Activated CD4-positive, alpha-beta T cell treated with anti-CD3 and anti-CD28 coated beads for 48 hours (primary cell): ENCODE results near the gene RNF175.

ENCODE experiments used
- DNase-seq: peaks from one replicate; pipeline ENCODE4 v3.0.0-alpha.2; 2020

RNF175 gene

DNA sequence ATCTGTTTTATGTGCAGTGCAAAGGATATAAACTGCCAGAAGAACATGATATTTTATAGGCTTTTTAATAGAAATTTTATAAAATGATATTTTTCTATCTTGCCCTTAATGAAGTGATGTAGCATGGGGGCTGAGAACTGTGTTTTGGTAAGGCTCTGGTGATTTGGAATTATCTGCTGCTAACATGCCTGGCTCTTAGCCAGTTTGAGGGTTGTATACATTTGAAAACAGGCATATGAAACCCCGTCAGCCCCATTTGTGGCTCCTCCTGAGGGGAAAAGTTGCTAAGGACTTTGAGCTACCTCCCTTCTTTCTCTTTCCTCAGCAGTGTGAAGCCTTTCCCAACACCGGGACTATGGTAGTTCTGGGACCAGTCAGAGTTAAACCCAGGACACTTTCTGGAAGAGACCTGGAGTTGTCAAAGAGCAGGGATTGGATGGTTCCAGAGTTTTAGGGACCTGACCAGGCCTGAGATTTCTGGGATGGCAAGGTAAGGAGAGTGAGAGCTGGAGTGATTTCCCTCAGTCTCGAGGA is 24.4 kb upstream of the RNF175 start:
- no peak for DNase-seq

DNA sequence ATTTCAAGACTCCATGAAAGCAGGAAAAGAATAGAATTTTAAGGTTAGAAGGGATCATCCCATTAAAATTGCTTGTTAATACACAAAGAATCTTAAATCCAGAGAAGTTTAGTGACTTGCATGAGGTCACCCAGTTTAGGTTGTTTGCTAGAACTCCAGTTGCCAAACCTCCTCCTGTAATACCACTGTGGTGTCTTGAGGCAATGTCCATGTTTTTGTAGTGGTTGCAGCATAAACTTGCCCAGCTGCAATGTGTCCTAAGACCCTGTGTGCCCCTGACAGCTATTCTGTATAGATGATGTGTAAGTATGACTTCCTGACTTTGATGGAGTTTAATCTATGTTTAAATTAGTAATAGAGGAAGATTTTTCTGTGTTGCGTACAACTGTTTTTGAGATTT is 22.8 kb upstream of the RNF175 start:
- DNase-seq: no peak

DNA sequence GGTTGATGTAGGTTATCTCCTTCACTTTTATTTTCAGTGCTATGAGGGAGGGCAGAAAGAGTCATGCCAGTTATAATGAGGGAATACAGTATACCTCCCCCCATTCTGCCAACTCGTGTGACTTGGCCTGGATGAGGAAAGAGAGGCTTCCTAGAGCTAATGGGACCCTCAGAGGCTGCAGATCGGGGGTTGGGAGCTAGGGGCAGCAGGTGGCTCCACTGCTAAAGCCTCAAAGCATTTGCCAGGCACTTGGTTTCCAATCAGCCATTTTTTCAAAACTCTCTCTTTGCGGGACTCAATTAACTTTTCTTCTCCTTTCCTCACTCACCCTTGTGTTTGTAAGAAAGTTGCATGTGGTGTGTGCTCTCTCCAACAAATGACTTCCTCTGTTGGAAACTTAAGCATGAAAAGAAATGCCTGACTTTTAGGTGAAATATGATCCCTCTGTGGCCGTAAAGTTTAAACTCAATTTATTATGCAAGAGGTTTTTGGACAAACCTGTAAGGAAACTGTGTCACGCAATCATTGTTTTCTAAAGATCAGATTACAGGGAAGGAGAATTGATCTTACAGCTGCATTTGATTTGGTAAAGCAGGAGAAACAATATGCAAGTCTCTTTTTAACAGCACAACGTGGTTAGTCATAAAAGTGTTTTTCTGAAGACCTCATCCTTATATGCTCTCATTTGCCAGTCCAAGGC is 22.0 kb upstream of the RNF175 start:
- no peak for DNase-seq

DNA sequence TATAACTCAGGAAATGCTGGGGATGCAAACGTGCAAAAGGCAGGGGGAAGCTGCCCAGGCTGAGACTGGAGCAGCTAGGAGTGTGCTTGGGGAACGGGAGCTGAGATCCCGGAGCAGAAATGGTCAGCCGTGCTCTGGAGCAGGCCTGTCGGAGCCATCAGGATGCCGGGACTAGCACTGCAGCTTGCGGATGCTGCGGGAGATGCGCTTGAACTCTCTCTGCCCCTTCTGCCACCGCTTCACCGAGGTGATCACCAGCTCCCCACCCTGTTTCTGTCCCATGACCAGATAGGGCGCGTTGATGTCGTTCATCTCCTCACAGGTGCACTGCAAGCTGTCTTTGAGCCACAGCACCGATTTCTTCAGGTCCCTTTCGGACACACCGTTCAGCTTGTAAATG is 21.5 kb upstream of the RNF175 start:
- DNase-seq: no peak

- no peak for DNase-seq
Measured at GRCh38 chr4:153780876-153781275, 21.1 kb upstream of the RNF175 start.

- DNase-seq: no peak
Measured at GRCh38 chr4:153780221-153780620, 20.4 kb upstream of the RNF175 start.

DNA sequence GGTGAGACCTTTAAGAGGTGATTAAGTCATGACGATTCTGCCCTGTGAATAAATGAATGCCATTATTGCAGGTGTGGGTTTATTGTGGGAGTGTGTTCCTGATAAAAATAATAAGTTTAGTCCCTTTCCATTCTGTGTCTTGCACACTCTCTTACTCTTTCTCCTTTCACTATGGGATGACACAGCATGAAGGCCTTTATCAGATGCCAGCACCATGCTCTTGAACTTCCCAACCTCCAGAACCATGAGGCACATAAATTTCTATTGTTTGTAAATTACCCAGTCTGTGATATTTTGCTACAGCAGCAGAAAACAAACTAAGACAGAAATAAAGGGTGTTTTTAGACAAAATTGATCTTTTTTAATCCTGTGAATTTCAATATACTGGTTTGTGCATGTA is 18.6 kb upstream of the RNF175 start:
- no peak for DNase-seq

DNA sequence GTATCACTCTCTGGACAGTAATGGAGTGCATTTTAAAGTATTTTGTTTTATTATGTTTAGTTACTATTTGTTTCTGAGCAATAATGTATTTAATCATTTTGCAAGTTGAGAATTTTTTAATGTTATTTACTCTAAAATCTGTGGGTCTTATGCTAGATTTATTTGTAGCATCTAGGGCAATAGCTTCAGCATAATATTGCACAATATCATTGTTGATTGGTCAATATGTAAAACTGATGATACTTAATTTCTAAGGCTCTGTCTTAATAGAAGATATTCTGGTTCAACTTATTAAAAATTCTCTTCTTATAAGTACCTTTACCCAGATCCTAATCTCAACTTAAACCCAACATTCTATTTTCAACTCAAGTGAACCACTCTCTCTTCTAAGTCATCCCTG is 17.6 kb upstream of the RNF175 start:
- no peak for DNase-seq

GRCh38 chr4:153776601-153777000 is 16.8 kb upstream of the RNF175 start:
- no peak for DNase-seq

GRCh38 chr4:153773236-153773690 is 13.4 kb upstream of the RNF175 start:
- DNase-seq: no peak

DNA sequence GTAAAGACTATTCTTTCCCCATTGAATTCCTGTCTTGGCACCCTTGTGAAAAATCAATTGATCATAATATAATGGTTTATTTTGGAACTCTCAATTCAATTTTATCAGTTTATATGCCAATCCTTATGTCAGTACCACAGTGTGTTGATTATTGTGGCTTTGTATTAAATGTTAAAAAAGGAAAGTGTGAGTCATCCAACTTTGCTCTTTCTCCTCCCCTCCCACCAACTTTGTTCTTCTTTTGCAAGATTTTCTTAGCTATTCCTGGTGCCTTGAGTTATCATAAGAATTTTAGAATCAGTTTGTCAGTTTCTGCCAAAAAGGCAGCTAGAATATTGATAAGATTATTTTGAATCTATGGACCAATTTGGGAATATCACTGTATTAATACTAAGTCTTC is 11.2 kb upstream of the RNF175 start:
- DNase-seq: no peak

DNA sequence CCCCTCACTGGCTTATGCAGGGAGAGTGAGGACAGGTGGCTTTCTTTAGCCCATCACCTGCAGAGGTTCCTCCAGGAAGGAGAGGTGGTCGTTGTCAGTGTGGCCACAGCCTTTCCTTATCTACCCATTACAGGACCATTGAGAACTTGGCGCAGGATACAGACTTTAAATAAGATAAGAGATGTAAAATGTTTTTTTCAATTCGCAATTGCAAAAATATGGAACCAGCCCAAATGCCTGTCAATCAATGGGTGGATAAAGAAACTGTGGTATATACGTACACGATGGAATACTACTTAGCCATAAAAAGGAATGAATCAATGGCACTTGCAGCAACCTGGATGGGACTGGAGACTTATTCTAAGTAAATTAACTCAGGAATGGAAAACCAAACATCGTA is 6.9 kb upstream of the RNF175 start:
- no peak for DNase-seq

DNA sequence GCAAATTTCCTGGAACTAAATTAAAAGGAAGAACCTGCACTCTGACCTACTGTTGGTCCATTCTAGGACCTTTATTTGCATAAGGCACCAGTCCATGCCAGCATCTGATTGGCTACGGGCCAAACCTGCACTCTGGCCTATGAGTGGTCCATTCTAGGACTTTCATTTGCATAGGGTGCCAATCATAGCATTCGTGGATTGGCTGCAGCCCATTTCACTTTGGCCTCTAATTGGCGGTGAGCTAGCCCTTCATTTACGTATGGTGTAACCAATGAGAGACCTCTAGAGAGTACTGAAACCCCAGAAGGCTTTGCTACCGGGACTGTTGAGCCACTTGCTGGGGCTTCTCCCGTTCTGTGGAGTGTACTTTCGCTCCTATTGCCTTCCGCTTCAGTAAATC is 6.1 kb upstream of the RNF175 start:
- DNase-seq: no peak

DNA sequence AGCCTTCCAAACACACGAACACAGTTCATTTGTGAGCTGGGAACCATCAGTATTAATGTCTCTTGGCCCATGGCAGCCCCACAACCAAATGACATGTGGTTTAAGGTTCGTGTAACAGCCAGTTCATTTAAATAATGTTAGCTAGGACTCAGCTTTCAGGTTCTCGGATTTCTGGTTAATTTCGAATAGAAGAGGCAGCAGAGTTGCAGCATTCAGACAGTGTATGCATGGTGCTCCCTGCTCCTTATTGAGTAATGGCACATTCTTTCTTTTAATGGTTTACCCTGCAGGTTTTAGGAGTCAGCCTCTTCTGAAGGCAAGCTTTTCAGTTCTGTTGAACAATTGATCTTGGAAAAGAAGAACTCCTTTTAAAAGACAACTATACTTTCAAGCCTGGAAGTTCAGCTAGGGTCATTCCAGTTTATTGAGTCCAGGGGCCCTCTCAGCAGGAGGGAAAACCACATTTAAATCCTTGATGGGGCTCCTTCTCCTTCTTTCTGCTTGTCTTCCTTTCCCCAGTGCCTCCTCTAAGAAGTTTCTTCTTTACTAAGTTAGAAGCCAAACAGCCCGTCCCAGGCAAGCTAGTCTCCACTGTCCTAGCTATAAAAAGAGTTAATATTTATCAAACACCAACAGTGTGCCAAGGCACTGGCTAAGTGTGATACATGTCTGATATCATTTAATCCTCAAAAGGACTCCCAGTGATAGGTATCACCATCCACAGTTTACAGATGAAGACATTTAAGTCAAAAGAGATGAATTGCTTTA is 5.0 kb upstream of the RNF175 start:
- DNase-seq: no peak

DNA sequence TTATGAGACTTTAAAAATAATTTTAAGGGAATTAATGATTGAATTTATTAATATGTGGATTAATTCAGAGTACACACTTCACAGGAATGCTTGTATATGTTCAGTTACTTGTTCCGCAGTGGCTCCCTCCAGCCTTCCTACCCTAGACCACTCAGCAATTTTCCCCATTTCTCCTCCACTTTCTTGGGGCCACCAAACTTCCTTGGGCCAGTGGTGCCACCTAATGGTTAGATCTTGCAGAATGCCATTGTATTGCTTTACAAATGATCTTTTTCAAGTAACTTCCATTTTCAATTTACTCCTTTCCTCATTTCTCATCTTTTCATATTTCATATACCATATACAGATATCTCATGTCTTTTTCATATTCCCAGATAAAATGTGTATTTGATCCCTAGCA is 3.6 kb upstream of the RNF175 start:
- DNase-seq: no peak

- peak; percentile 11 for DNase-seq
Measured at GRCh38 chr4:153758688-153759406, 977 bp downstream of the RNF175 start.

DNA sequence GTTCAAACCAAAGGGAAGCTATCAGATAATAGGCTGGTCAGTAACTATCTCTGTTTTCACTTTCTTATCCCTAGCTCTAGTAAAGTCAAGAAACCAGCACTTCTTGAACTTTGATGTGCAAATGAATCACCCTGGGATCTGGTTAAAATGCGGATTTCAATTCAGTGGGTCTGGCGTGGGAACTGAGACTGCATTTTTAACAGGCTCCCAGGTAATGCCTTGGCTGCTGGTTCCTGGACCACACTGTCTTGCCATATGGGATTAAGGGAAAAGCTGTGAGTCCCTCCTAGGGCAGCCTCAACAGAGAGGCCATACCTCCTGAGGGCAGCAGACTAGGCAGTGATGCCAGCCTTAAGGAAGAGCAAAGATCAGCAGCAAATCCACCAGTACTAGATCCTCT is 1.7 kb downstream of the RNF175 start:
- no peak for DNase-seq

GRCh38 chr4:153757407-153757806 is 2.4 kb downstream of the RNF175 start:
- DNase-seq: no peak

- DNase-seq: no peak
Measured at GRCh38 chr4:153755186-153755585, 4.6 kb downstream of the RNF175 start.

DNA sequence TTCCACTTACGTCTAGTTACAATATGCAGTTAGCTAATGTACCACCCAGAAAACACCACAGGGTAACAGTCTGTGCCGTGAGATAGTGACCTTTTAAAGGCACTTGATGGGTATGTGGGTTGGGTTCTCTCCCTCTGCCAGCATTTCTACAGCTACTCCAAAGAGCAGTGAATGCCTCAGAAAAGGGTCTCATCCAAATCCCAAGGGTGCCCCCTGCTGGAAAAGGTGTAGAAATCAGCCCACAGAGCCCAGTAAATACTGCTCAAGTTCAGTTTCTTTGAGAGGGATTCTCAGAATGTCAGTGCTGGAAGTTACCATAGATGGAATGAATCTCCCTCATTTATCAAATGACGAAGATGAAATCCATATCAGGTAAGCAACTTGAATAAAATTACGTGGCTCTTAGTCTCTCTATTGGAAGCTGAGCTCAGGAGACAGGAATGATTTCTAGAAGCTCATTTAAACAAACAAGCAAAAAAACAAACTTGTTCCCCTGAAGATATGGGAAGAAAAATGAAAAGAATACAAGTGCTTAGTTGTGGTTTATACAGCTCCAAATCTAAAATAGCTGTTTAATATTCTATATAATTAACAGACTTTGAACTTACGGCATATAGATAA is 9.5 kb downstream of the RNF175 start:
- peak; percentile 77 for DNase-seq

GRCh38 chr4:153748378-153748777 is 11.4 kb downstream of the RNF175 start:
- DNase-seq: no peak

DNA sequence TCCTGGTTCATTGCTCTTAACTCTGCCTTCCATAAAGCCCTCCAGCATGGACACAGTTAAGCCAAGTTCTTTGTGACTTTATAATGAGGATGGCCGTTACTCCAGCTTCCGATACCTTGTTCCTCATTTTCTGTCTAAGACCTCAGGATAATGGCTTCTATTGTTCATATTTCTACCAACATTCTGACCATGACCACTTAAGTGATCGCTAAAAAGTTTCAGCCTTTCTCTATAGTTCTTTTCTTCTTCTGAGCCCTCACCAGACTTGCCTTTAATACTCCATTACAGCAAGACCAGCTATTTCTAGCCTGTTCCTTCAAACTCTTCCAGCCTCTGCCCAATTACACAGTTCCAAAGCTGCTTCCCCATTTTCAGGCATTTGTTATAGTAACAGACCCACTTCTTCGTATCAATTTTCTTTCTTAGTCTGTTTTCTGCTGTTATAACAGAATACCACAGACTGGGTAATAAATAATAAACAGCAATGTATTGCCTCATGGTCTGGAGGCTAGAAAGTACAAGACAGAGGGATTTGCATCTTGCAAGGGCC is 12.3 kb downstream of the RNF175 start:
- no peak for DNase-seq

GRCh38 chr4:153745651-153746050 is 14.2 kb downstream of the RNF175 start:
- DNase-seq: no peak
